ENCODE measurements around the gene ELMOD1. TPM values are rescaled to one million over a fixed set of nuclear protein-coding genes. Genes with fewer than 3 reads are reported as not detected.

ELMOD1 gene
- total and polyA plus RNA-seq, 2 experiments from 2014 or later = 1.2 to 1.6 TPM

DNA sequence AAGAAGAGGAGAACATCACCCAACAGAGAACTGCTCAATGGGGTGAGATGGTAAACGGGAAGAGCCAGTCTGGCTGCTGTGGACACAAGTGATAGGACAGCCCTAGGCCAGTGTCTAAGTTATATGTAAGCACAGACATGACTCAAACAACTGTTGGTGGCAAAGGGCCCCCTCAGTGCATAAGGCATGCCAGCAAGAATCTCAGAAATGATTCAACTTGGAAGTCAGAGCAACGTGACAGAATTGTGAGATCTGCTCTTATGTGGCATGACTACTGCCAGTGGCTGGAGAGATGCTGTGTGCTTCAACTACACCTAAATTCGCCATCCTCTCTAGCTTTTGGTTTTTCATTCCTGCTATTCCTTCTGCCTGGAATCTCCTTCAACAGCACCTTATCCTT is 113.5 kb downstream of the ELMOD1 start:
- peaks cover 29% of the 10 kb centered on the region for H3K4me1 Mint-ChIP-seq
- H3K9me3 Mint-ChIP-seq = no peaks in the 10 kb centered on the region
- TF ChIP-seq STAT1 (IDR thresholded peaks at IDR 0.05; ENCODE audit: unreplicated experiment) = no peak
- no peak for TF ChIP-seq CREB1 (CRISPR knock-in tag; IDR thresholded peaks at IDR 0.05; ENCODE audit: low read depth)
- no peak for TF ChIP-seq ZNF114 (CRISPR knock-in tag; IDR thresholded peaks at IDR 0.05)
- TF ChIP-seq, protein P1, sequence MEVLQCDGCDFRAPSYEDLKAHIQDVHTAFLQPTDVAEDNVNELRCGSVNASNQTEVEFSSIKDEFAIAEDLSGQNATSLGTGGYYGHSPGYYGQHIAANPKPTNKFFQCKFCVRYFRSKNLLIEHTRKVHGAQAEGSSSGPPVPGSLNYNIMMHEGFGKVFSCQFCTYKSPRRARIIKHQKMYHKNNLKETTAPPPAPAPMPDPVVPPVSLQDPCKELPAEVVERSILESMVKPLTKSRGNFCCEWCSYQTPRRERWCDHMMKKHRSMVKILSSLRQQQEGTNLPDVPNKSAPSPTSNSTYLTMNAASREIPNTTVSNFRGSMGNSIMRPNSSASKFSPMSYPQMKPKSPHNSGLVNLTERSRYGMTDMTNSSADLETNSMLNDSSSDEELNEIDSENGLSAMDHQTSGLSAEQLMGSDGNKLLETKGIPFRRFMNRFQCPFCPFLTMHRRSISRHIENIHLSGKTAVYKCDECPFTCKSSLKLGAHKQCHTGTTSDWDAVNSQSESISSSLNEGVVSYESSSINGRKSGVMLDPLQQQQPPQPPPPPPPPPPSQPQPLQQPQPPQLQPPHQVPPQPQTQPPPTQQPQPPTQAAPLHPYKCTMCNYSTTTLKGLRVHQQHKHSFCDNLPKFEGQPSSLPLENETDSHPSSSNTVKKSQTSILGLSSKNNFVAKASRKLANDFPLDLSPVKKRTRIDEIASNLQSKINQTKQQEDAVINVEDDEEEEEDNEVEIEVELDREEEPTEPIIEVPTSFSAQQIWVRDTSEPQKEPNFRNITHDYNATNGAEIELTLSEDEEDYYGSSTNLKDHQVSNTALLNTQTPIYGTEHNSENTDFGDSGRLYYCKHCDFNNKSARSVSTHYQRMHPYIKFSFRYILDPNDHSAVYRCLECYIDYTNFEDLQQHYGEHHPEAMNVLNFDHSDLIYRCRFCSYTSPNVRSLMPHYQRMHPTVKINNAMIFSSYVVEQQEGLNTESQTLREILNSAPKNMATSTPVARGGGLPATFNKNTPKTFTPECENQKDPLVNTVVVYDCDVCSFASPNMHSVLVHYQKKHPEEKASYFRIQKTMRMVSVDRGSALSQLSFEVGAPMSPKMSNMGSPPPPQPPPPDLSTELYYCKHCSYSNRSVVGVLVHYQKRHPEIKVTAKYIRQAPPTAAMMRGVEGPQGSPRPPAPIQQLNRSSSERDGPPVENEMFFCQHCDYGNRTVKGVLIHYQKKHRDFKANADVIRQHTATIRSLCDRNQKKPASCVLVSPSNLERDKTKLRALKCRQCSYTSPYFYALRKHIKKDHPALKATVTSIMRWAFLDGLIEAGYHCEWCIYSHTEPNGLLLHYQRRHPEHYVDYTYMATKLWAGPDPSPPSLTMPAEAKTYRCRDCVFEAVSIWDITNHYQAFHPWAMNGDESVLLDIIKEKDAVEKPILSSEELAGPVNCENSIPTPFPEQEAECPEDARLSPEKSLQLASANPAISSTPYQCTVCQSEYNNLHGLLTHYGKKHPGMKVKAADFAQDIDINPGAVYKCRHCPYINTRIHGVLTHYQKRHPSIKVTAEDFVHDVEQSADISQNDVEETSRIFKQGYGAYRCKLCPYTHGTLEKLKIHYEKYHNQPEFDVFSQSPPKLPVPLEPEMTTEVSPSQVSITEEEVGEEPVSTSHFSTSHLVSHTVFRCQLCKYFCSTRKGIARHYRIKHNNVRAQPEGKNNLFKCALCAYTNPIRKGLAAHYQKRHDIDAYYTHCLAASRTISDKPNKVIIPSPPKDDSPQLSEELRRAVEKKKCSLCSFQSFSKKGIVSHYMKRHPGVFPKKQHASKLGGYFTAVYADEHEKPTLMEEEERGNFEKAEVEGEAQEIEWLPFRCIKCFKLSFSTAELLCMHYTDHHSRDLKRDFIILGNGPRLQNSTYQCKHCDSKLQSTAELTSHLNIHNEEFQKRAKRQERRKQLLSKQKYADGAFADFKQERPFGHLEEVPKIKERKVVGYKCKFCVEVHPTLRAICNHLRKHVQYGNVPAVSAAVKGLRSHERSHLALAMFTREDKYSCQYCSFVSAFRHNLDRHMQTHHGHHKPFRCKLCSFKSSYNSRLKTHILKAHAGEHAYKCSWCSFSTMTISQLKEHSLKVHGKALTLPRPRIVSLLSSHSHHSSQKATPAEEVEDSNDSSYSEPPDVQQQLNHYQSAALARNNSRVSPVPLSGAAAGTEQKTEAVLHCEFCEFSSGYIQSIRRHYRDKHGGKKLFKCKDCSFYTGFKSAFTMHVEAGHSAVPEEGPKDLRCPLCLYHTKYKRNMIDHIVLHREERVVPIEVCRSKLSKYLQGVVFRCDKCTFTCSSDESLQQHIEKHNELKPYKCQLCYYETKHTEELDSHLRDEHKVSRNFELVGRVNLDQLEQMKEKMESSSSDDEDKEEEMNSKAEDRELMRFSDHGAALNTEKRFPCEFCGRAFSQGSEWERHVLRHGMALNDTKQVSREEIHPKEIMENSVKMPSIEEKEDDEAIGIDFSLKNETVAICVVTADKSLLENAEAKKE (CRISPR knock-in tag; IDR thresholded peaks at IDR 0.05) = no peak
- TF ChIP-seq JUNB (IDR thresholded peaks at IDR 0.05; ENCODE audit: unreplicated experiment) = no peak
- no peak for TF ChIP-seq NANOG (IDR thresholded peaks at IDR 0.05; ENCODE audit: borderline replicate concordance)
- TF ChIP-seq ZNF331 (CRISPR knock-in tag; IDR thresholded peaks at IDR 0.05; ENCODE audit: low read depth) = no peak
- TF ChIP-seq EZH2 (IDR thresholded peaks at IDR 0.05; ENCODE audit: low read depth, unreplicated experiment) = no peak
- no peak for TF ChIP-seq EZH2phosphoT487 (IDR thresholded peaks at IDR 0.05; ENCODE audit: unreplicated experiment)
- TF ChIP-seq, protein P2, sequence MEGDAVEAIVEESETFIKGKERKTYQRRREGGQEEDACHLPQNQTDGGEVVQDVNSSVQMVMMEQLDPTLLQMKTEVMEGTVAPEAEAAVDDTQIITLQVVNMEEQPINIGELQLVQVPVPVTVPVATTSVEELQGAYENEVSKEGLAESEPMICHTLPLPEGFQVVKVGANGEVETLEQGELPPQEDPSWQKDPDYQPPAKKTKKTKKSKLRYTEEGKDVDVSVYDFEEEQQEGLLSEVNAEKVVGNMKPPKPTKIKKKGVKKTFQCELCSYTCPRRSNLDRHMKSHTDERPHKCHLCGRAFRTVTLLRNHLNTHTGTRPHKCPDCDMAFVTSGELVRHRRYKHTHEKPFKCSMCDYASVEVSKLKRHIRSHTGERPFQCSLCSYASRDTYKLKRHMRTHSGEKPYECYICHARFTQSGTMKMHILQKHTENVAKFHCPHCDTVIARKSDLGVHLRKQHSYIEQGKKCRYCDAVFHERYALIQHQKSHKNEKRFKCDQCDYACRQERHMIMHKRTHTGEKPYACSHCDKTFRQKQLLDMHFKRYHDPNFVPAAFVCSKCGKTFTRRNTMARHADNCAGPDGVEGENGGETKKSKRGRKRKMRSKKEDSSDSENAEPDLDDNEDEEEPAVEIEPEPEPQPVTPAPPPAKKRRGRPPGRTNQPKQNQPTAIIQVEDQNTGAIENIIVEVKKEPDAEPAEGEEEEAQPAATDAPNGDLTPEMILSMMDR (conservative IDR thresholded peaks at IDR 0.05; ENCODE audit: low read depth in 2 of 2) = no peak
- TF ChIP-seq, protein P3, sequence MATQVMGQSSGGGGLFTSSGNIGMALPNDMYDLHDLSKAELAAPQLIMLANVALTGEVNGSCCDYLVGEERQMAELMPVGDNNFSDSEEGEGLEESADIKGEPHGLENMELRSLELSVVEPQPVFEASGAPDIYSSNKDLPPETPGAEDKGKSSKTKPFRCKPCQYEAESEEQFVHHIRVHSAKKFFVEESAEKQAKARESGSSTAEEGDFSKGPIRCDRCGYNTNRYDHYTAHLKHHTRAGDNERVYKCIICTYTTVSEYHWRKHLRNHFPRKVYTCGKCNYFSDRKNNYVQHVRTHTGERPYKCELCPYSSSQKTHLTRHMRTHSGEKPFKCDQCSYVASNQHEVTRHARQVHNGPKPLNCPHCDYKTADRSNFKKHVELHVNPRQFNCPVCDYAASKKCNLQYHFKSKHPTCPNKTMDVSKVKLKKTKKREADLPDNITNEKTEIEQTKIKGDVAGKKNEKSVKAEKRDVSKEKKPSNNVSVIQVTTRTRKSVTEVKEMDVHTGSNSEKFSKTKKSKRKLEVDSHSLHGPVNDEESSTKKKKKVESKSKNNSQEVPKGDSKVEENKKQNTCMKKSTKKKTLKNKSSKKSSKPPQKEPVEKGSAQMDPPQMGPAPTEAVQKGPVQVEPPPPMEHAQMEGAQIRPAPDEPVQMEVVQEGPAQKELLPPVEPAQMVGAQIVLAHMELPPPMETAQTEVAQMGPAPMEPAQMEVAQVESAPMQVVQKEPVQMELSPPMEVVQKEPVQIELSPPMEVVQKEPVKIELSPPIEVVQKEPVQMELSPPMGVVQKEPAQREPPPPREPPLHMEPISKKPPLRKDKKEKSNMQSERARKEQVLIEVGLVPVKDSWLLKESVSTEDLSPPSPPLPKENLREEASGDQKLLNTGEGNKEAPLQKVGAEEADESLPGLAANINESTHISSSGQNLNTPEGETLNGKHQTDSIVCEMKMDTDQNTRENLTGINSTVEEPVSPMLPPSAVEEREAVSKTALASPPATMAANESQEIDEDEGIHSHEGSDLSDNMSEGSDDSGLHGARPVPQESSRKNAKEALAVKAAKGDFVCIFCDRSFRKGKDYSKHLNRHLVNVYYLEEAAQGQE (IDR thresholded peaks at IDR 0.05; ENCODE audit: unreplicated experiment) = no peak
- TF ChIP-seq, protein P4, sequence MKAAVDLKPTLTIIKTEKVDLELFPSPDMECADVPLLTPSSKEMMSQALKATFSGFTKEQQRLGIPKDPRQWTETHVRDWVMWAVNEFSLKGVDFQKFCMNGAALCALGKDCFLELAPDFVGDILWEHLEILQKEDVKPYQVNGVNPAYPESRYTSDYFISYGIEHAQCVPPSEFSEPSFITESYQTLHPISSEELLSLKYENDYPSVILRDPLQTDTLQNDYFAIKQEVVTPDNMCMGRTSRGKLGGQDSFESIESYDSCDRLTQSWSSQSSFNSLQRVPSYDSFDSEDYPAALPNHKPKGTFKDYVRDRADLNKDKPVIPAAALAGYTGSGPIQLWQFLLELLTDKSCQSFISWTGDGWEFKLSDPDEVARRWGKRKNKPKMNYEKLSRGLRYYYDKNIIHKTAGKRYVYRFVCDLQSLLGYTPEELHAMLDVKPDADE (IDR thresholded peaks at IDR 0.05) = no peak
- no peak for TF ChIP-seq POLR2AphosphoS5 (IDR thresholded peaks at IDR 0.05; ENCODE audit: low read depth)
- H3K36me3 ChIP-seq (ENCODE audit: insufficient read depth) = no peaks in the 10 kb centered on the region
- no peak overlapping the region for H3K4me3 ChIP-seq
- H3K79me2 ChIP-seq (replicated peaks; ENCODE audit: insufficient read depth) = no peaks in the 10 kb centered on the region
- H3K27me3 Mint-ChIP-seq (ENCODE audit: insufficient read depth, low read depth, poor library complexity) = peaks cover 3% of the 10 kb centered on the region
- no peak for ATAC-seq
- H3K27ac Mint-ChIP-seq = no peak overlapping the region
- H3K27ac ChIP-seq (ENCODE audit: low read depth) = no peak overlapping the region
- peaks cover 10% of the 10 kb centered on the region for H3K27me3 ChIP-seq (ENCODE audit: insufficient read depth)
- H4K20me1 ChIP-seq (replicated peaks; ENCODE audit: insufficient read depth) = no peaks in the 10 kb centered on the region
- DNase-seq (ENCODE audit: low spot score) = no peak
- no peak overlapping the region for H2AFZ ChIP-seq
- peaks cover 26% of the 10 kb centered on the region for H3K4me1 ChIP-seq (ENCODE audit: insufficient read depth)
- no peak overlapping the region for H3K4me3 Mint-ChIP-seq
- H3F3A ChIP-seq (replicated peaks; ENCODE audit: low read depth) = no peaks in the 10 kb centered on the region
- no peaks in the 10 kb centered on the region for H3K9me2 ChIP-seq (ENCODE audit: insufficient read depth)
- no peaks in the 10 kb centered on the region for H3K36me3 Mint-ChIP-seq (ENCODE audit: low read depth)
- no peak overlapping the region for H3K4me2 ChIP-seq

All from GM23338 (cell line).